Kidney (tissue), 14 donors: Measurements from ENCODE around the gene SSNA1. TPM values are rescaled to one million over a fixed set of nuclear protein-coding genes. Genes with fewer than 3 reads are reported as not detected.

Experiments used
- DNase-seq, 5 donors: peaks; one replicate each; pipeline ENCODE4 v3.0.0-alpha.2; 2013 to 2020
- FAIRE-seq: peaks from 2 replicates; lab custom pipeline; 2012; peaks lifted over from hg19 to GRCh38; lab: Jason Lieb, UNC
- H3K27ac ChIP-seq, 2 donors: one replicate each; pipeline ENCODE4 v1.7.0; 2013; ENCODE audit warnings: low read depth in 2 of 2, low read length in 2 of 2, inconsistent platforms in 1 of 2
- H3K27me3 ChIP-seq: one replicate; pipeline ENCODE4 v1.7.1; 2013; ENCODE audit warnings: low read length, inconsistent platforms; ENCODE audit not compliant: control insufficient read depth, insufficient read depth
- H3K36me3 ChIP-seq, 3 donors: one replicate each; pipeline versions ENCODE4 v1.7.0 to v1.7.1; 2013; ENCODE audit warnings: low read length in 3 of 3, control low read depth in 1 of 3, inconsistent platforms in 1 of 3; ENCODE audit not compliant: insufficient read depth in 3 of 3, control insufficient read depth in 2 of 3
- H3K4me1 ChIP-seq, 3 donors: one replicate each; pipeline versions ENCODE4 v1.7.0 to v1.7.1; 2013; ENCODE audit warnings: low read length in 3 of 3, inconsistent platforms in 1 of 3, low read depth in 1 of 3; ENCODE audit not compliant: control insufficient read depth in 2 of 3, insufficient read depth in 2 of 3
- H3K4me3 ChIP-seq, 3 donors: one replicate each; pipeline versions ENCODE4 v1.7.0 to v1.8.1; 2013; ENCODE audit warnings: low read length in 3 of 3, control low read depth in 1 of 3, inconsistent platforms in 1 of 3
- H3K9ac ChIP-seq, 3 donors: one replicate each; pipeline versions ENCODE4 v1.7.0 to v1.7.1; 2013; ENCODE audit warnings: low read length in 3 of 3, control low read depth in 1 of 3, inconsistent platforms in 1 of 3
- H3K9me3 ChIP-seq, 3 donors: one replicate each; pipeline versions ENCODE4 v1.7.0 to v1.7.1; 2013; ENCODE audit warnings: low read length in 3 of 3, control low read depth in 1 of 3, inconsistent platforms in 1 of 3; ENCODE audit not compliant: control insufficient read depth in 2 of 3, insufficient read depth in 1 of 3
- CTCF ChIP-seq: IDR thresholded peaks from 3 replicates; pipeline ENCODE4 v1.5.1; 2012; ENCODE audit warnings: mild to moderate bottlenecking, moderate library complexity, borderline replicate concordance; ENCODE audit not compliant: insufficient read depth; ENCODE audit errors: extremely low read depth
- intact Hi-C: fragments of 100-400 bp; cut with DNase I; formaldehyde crosslinking; loops from one replicate; pipeline ENCODE4 v1.11.1; 2022
- polyA plus RNA-seq: library from polyadenylated mRNA; stranded (reverse); fragments of 350-450 nt; fragmentation: Illumina TruSeq; extraction: RNeasy Lipid Tissue Mini Kit (QIAGEN cat#74804); gene quantifications from one replicate; pipeline ENCODE4 v1.2.3, GENCODE V29; 2014; ENCODE audit warnings: low read depth, low replicate concordance; ENCODE audit not compliant: insufficient read depth
- total RNA-seq: library from RNA; stranded (reverse); fragmentation: NEBNext Ultra II Directional; extraction: Animal tissue kit (Norgen Biotek cat#: 25700); gene quantifications from one replicate; pipeline ENCODE4 v1.2.1, GENCODE V29; 2021
- donor health status: control.
- donor health status: control.
- donor health status: control.
- donor health status: control.
- donor health status: control.
- donor health status: DM: yes; HTN: yes; CAD: no.
- donor health status: Normal renal cell carcinoma (clear cell type).

SSNA1 gene
- total and polyA plus RNA-seq, 2 donors from 2014 or later, result 52.5 to 131 TPM

GRCh38 chr9:137201205-137201868 is 12.9 kb downstream of the SSNA1 start:
- Histone ChIP-seq H3K36me3 (no peaks in the 10 kb centered on the region), H3K4me1 (peaks cover 3 to 54% (median 16%) of the 10 kb centered on the region in 3 donors), H3K9ac (peak overlapping the region in 1 of 3 donors; percentile 46), H3K27me3 (no peaks in the 10 kb centered on the region), H3K9me3 (no peaks in the 10 kb centered on the region), H3K4me3 (peak overlapping the region; percentile 45 to 67 (median 63)), H3K27ac (peak overlapping the region; percentile 57 to 63)
- no peak for DNase-seq
- FAIRE-seq, result no peak
- no peak for TF ChIP-seq CTCF
- intact Hi-C loops, result no loop called here

GRCh38 chr9:137202966-137203365 is 14.5 kb downstream of the SSNA1 start:
- FAIRE-seq (no peak), DNase-seq (no peak)
- Histone ChIP-seq H3K9ac (no peak overlapping the region), H3K36me3 (no peaks in the 10 kb centered on the region), H3K4me3 (no peak overlapping the region), H3K4me1 (peaks cover 3 to 52% (median 16%) of the 10 kb centered on the region in 3 donors), H3K27me3 (no peaks in the 10 kb centered on the region), H3K27ac (no peak overlapping the region), H3K9me3 (no peaks in the 10 kb centered on the region)
- intact Hi-C loops, result no loop called here
- no peak for TF ChIP-seq CTCF

GRCh38 chr9:137204731-137205125 is 16.3 kb downstream of the SSNA1 start:
- FAIRE-seq (no peak), DNase-seq (no peak)
- Histone ChIP-seq H3K4me1 (peaks cover 3 to 37% (median 13%) of the 10 kb centered on the region in 3 donors), H3K9me3 (no peaks in the 10 kb centered on the region), H3K9ac (peak overlapping the region; percentile 65 to 88 (median 78)), H3K36me3 (no peaks in the 10 kb centered on the region), H3K27ac (no peak overlapping the region), H3K4me3 (peak overlapping the region; percentile 91 to 97 (median 94)), H3K27me3 (no peaks in the 10 kb centered on the region)
- intact Hi-C loops, result no loop called here
- TF ChIP-seq CTCF, result no peak
